Naive thymus-derived CD8-positive, alpha-beta T cell (primary cell): Measurements from ENCODE around the gene PSMG2. TPM values are rescaled to one million over a fixed set of nuclear protein-coding genes. Genes with fewer than 3 reads are reported as not detected.

Source experiments
- ATAC-seq, 2 donors: fragments of 150-1000 bp; cut with Tn5 transposase in 1 of 2; sonication (Bioruptor Pico), chemical (Tn5 transposase) in 1 of 2; 1 replicate in 1 of 2; 2 replicates in 1 of 2; pipeline ENCODE4 v1.10.0; 2021; ENCODE audit warnings: mild to moderate bottlenecking in 2 of 2, moderate library complexity in 2 of 2
- POLR2A ChIA-PET: fragments of 350-600 bp; sonication (Branson Sonifier 250); formaldehyde crosslinking; loops from one replicate; lab custom pipeline; 2021; ENCODE audit warnings: antibody characterized with exemption; lab: Charles Lee
- DNase-seq, 10 donors: peaks; one replicate each; pipeline versions ENCODE4 v3.0.0 to v3.0.0-alpha.2; 2020 to 2022
- H3K27ac Mint-ChIP-seq, 10 donors: one replicate each; pipeline ENCODE4 v1.8.0; 2020 to 2022; ENCODE audit warnings: mild to moderate bottlenecking in 10 of 10, mixed read lengths in 10 of 10, moderate library complexity in 4 of 10, inconsistent platforms in 1 of 10
- H3K27me3 Mint-ChIP-seq, 5 donors: one replicate each; pipeline ENCODE4 v1.8.0; 2021 to 2022; ENCODE audit warnings: mixed read lengths in 5 of 5
- H3K36me3 Mint-ChIP-seq, 3 donors: one replicate each; pipeline ENCODE4 v1.8.0; 2020 to 2022; ENCODE audit warnings: mixed read lengths in 3 of 3, mild to moderate bottlenecking in 2 of 3, inconsistent platforms in 1 of 3
- H3K4me1 Mint-ChIP-seq, 4 donors: one replicate each; pipeline ENCODE4 v1.8.0; 2021 to 2022; ENCODE audit warnings: mixed read lengths in 4 of 4
- H3K4me3 Mint-ChIP-seq, 10 donors: one replicate each; pipeline ENCODE4 v1.8.0; 2020 to 2022; ENCODE audit warnings: mild to moderate bottlenecking in 10 of 10, mixed read lengths in 10 of 10, moderate library complexity in 6 of 10, inconsistent platforms in 1 of 10
- H3K9me3 Mint-ChIP-seq, 9 donors: one replicate each; pipeline ENCODE4 v1.8.0; 2020 to 2022; ENCODE audit warnings: mixed read lengths in 9 of 9, mild to moderate bottlenecking in 3 of 9, inconsistent platforms in 1 of 9, moderate library complexity in 1 of 9
- polyA plus RNA-seq, 3 donors: library from polyadenylated mRNA; unstranded; fragments of 300-500 nt; fragmentation: Illumina TruSeq; gene quantifications; one replicate each; pipeline ENCODE4 v1.2.3, GENCODE V29; 2021
- total RNA-seq, 8 experiments: library from RNA in 2 of 8; stranded (reverse) in 2 of 8; gene quantifications; one replicate each; pipeline ENCODE4 v1.2.3 and lab custom pipeline; 2021 to 2026

PSMG2 gene
- total and polyA plus RNA-seq, 5 experiments from 2014 or later, result 70.7 to 117 (median 110) TPM

DNA sequence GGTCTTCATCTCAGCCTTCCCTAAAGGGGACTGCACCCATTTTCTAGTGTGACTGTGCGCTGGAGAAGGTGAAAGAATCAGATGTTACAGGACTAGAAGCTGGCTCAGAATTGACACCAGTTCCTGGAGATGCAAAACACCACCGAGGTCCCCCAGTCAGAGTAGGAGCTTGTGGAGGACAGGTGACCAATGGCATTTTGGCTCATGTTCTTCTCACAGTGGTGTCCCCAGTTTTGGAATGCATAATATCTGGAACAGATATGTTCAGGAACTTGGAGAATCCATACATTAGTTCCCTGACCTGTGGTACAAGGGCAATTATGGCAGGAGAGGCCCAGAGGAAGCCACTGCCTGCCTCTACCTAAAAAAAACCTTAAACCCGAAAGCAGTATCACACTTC, 66.3 kb downstream of the PSMG2 start:
- H3K4me1 Mint-ChIP-seq, result peaks cover 0 to 12% (median 7%) of the 10 kb centered on the region in 4 donors
- H3K9me3 Mint-ChIP-seq, result no peaks in the 10 kb centered on the region
- no peak overlapping the region for H3K27ac Mint-ChIP-seq
- POLR2A ChIA-PET, result interaction anchor here (1.2 kb wide), 1 partner anchor 392 kb away, joined by 3 read pairs; no protein-coding TSS in a partner anchor
- peaks cover 0 to 1% (median 0%) of the 10 kb centered on the region in 5 donors for H3K27me3 Mint-ChIP-seq
- no peak overlapping the region for H3K4me3 Mint-ChIP-seq
- no peak for ATAC-seq
- DNase-seq, result no peak
- peaks cover 0 to 3% (median 0%) of the 10 kb centered on the region in 3 donors for H3K36me3 Mint-ChIP-seq

GRCh38 chr18:12769644-12770440, 67.0 kb downstream of the PSMG2 start:
- DNase-seq (no peak), ATAC-seq (no peak)
- Mint-ChIP-seq H3K36me3 (no peaks in the 10 kb centered on the region), H3K9me3 (no peaks in the 10 kb centered on the region), H3K27me3 (peaks cover 0 to 1% (median 0%) of the 10 kb centered on the region in 5 donors), H3K4me3 (no peak overlapping the region), H3K27ac (no peak overlapping the region), H3K4me1 (peaks cover 0 to 15% (median 8%) of the 10 kb centered on the region in 4 donors)
- POLR2A ChIA-PET, result interaction anchor here (1.2 kb wide), 1 partner anchor 392 kb away, joined by 3 read pairs; no protein-coding TSS in a partner anchor

- POLR2A ChIA-PET, result no interaction called here
- H3K4me3 Mint-ChIP-seq, result no peak overlapping the region
These were observed 67.8 kb downstream of the PSMG2 start for GRCh38 chr18:12770469-12771219.

GRCh38 chr18:12772111-12772510, 69.3 kb downstream of the PSMG2 start:
- POLR2A ChIA-PET, result no interaction called here
- peaks cover 0 to 1% (median 0%) of the 10 kb centered on the region in 5 donors for H3K27me3 Mint-ChIP-seq
- peaks cover 0 to 4% (median 0%) of the 10 kb centered on the region in 3 donors for H3K36me3 Mint-ChIP-seq
- peaks cover 6 to 23% (median 11%) of the 10 kb centered on the region in 4 donors for H3K4me1 Mint-ChIP-seq
- no peak overlapping the region for H3K4me3 Mint-ChIP-seq
- no peak for DNase-seq
- H3K9me3 Mint-ChIP-seq, result peaks cover 0 to 4% (median 0%) of the 10 kb centered on the region in 9 donors
- no peak overlapping the region for H3K27ac Mint-ChIP-seq
- ATAC-seq, result no peak

More at GRCh38 chr18:12770469-12771219, 67.8 kb downstream of the PSMG2 start:
- no peak overlapping the region for H3K27ac Mint-ChIP-seq
- H3K27me3 Mint-ChIP-seq, result peaks cover 0 to 1% (median 0%) of the 10 kb centered on the region in 5 donors
- no peak for DNase-seq
- no peaks in the 10 kb centered on the region for H3K9me3 Mint-ChIP-seq
- ATAC-seq, result no peak
- H3K36me3 Mint-ChIP-seq, result no peaks in the 10 kb centered on the region
- peaks cover 4 to 18% (median 10%) of the 10 kb centered on the region in 4 donors for H3K4me1 Mint-ChIP-seq

DNA sequence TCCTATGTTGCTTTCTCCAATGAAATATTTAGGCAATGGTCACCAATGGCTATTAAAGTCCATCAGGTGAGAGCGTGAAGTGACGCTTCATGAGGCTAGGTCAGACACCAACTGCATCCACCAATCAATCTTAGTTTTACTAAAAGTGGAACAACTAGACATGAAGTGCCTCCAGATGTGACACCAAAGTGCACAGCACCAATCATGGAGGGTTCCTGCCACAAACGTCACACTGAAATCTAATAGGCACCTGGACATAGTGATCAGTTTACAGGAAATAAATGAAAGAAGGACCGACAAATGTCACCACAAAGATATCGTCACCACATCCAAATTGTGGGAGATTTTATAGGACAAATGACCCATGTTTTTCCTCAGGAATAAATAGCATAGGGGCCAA, 70.5 kb downstream of the PSMG2 start:
- peaks cover 0 to 1% (median 0%) of the 10 kb centered on the region in 5 donors for H3K27me3 Mint-ChIP-seq
- POLR2A ChIA-PET, result no interaction called here
- DNase-seq (no peak), ATAC-seq (no peak)
- H3K4me1 Mint-ChIP-seq, result peaks cover 6 to 23% (median 11%) of the 10 kb centered on the region in 4 donors
- peak overlapping the region in 1 of 10 donors; percentile 26 for H3K27ac Mint-ChIP-seq
- H3K9me3 Mint-ChIP-seq, result peaks cover 0 to 4% (median 0%) of the 10 kb centered on the region in 9 donors
- peak overlapping the region in 6 of 10 donors; percentile 15 to 55 (median 32) for H3K4me3 Mint-ChIP-seq
- peaks cover 0 to 4% (median 0%) of the 10 kb centered on the region in 3 donors for H3K36me3 Mint-ChIP-seq

DNA sequence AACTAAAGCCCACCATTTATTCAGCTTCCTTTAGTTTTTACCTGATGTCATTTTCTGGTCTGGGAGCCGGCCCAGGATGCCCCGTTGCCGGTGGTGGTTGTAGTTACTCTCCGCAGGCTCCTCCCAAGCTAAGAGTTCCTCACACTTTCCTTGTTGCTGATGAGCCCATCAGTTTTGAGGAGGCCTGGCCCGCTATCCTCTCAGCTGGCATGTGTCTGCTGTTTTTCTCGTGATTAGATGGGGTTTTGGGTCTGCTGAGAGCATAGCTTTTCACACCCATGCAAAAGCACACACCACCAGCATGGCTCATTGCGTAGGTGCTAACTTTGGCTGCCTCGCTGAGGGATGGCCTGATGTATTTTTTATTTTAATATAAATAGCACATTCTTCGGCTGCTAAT, 72.1 kb downstream of the PSMG2 start:
- peaks cover 0 to 4% (median 0%) of the 10 kb centered on the region in 3 donors for H3K36me3 Mint-ChIP-seq
- H3K4me1 Mint-ChIP-seq, result peaks cover 6 to 23% (median 11%) of the 10 kb centered on the region in 4 donors
- ATAC-seq, result peak; percentile 26 to 36
- H3K27me3 Mint-ChIP-seq, result peaks cover 0 to 1% (median 0%) of the 10 kb centered on the region in 5 donors
- peaks cover 0 to 5% (median 0%) of the 10 kb centered on the region in 9 donors for H3K9me3 Mint-ChIP-seq
- H3K4me3 Mint-ChIP-seq, result peak overlapping the region; percentile 84 to 95 (median 91)
- POLR2A ChIA-PET, result interaction anchor here (0.7 to 2.2 kb wide), 4 partner anchors 72 to 173 kb away, joined by 3 to 18 read pairs (median 8); partner anchors contain the start of genes CEP76, PSMG2, PTPN2 and SEH1L
- peak in 2 of 10 donors; percentile 8 to 12 for DNase-seq
- H3K27ac Mint-ChIP-seq, result peak overlapping the region; percentile 89 to 97 (median 94)

Other genes starting within 250 kb of the PSMG2 start
- 1 to 10 TPM; 2.2 to 3.5 TPM for gene SPIRE1, start 44.9 kb upstream of the PSMG2 start, total RNA-seq
- gene SPIRE1, start 44.9 kb upstream of the PSMG2 start, polyA plus RNA-seq, result 1 to 10 TPM in 1 of 3 donors, under 1 TPM in 1, not detected in 1; 0.46 to 1.2 TPM
- gene CEP76, start 319 bp upstream of the PSMG2 start, total RNA-seq, result 10 to 100 TPM; 11.0 to 11.9 TPM
- 1 to 10 TPM; 2.9 to 7.3 (median 4.0) TPM for gene CEP76, start 319 bp upstream of the PSMG2 start, polyA plus RNA-seq
- 10 to 100 TPM; 62.7 to 71.7 TPM for gene PTPN2, start 181.2 kb downstream of the PSMG2 start, total RNA-seq
- 10 to 100 TPM; 71.4 to 76.1 (median 74.2) TPM for gene PTPN2, start 181.2 kb downstream of the PSMG2 start, polyA plus RNA-seq
- gene SEH1L, start 245.0 kb downstream of the PSMG2 start, total RNA-seq, result 10 to 100 TPM; 40.9 to 41.7 TPM
- 10 to 100 TPM; 25.5 to 37.1 (median 35.5) TPM for gene SEH1L, start 245.0 kb downstream of the PSMG2 start, polyA plus RNA-seq